ENCODE results near the gene ACOXL. TPM values are rescaled to one million over a fixed set of nuclear protein-coding genes. Genes with fewer than 3 reads are reported as not detected.

Gene ACOXL
- total and polyA plus RNA-seq, 10 of the 15 experiments (the other 5 are each of a cell fraction or from before 2014, with no cell fraction given) = 0.05 to 1.3 (median 0.71) TPM

- no peak overlapping the region for H3K9ac ChIP-seq (ENCODE audit: control insufficient read depth, insufficient read depth, low read length)
- H3K27ac ChIP-seq (ENCODE audit: control insufficient read depth, insufficient read depth) = no peak overlapping the region
- BruUV-seq (replicated peaks) = no TSS peak
- POLR2A ChIA-PET = no interaction called here
- H4K20me1 ChIP-seq (ENCODE audit: control insufficient read depth, insufficient read depth) = no peaks in the 10 kb centered on the region
- H3K4me3 ChIP-seq = no peak overlapping the region
- FAIRE-seq (no peak), DNase-seq (ENCODE audit: low read depth, low spot score) (no peak), ATAC-seq (no peak)
- TF ChIP-seq NFYA (IDR thresholded peaks at IDR 0.05; ENCODE audit: borderline replicate concordance, low read depth, low read length) = no peak
- TF ChIP-seq IRF5 (IDR thresholded peaks at IDR 0.05; ENCODE audit: borderline replicate concordance) = no peak
- no peak for TF ChIP-seq CHD1 (IDR thresholded peaks at IDR 0.05; ENCODE audit: low read depth, low read length)
- no peak for TF ChIP-seq KAT2A (conservative IDR thresholded peaks at IDR 0.05; ENCODE audit: control insufficient read depth, low read depth, low read length)
- no peak for TF ChIP-seq DPF2 (IDR thresholded peaks at IDR 0.05)
- TF ChIP-seq RAD21 (IDR thresholded peaks at IDR 0.05; ENCODE audit: insufficient read depth, low read depth, low read length) = no peak
- no peak for TF ChIP-seq MEF2B (IDR thresholded peaks at IDR 0.05; ENCODE audit: partially characterized antibody, poor library complexity, severe bottlenecking)
- no peak for TF ChIP-seq ATF7 (IDR thresholded peaks at IDR 0.05; ENCODE audit: low read depth)
- TF ChIP-seq SIN3A (IDR thresholded peaks at IDR 0.05; ENCODE audit: low read depth, low read length) = no peak
- TF ChIP-seq LARP7 (IDR thresholded peaks at IDR 0.05) = no peak
- no peak for TF ChIP-seq GATAD2B (conservative IDR thresholded peaks at IDR 0.05; ENCODE audit: low read depth)
- no peak for TF ChIP-seq CTCF (IDR thresholded peaks at IDR 0.05 in 2 of 3, conservative IDR thresholded peaks at IDR 0.05 in 1 of 3; ENCODE audit: control insufficient read depth in 2 of 3, extremely low read depth in 1 of 3, insufficient read depth in 1 of 3, low read depth in 3 of 3, low read length in 3 of 3)
- TF ChIP-seq ATF2 (IDR thresholded peaks at IDR 0.05; ENCODE audit: low read length) = no peak
- no peak for TF ChIP-seq JUNB (IDR thresholded peaks at IDR 0.05)
- TF ChIP-seq RELA (IDR thresholded peaks at IDR 0.05; ENCODE audit: borderline replicate concordance, partially characterized antibody) = no peak
- TF ChIP-seq ZNF274 (IDR thresholded peaks at IDR 0.05; ENCODE audit: insufficient read depth, insufficient read length) = no peak
- TF ChIP-seq CHD4 (IDR thresholded peaks at IDR 0.05) = no peak
- H3K4me2 ChIP-seq (ENCODE audit: control insufficient read depth, insufficient read depth) = no peak overlapping the region
- SMC1A ChIA-PET (ENCODE audit: uncharacterized antibody, unreplicated experiment) = no interaction called here
- peaks cover 2% of the 10 kb centered on the region; the same call in 2 of the 3 replicates for H3K9me3 ChIP-seq (replicated peaks; ENCODE audit: control insufficient read depth, insufficient read depth, low read length)
- 33% methylated on average over 5 of the region's 5 CpGs for WGBS (ENCODE audit: insufficient coverage, insufficient replicate concordance, low lambda C conversion rate, missing lambda C conversion rate)
- intact Hi-C loops (cut with micrococcal nuclease; ENCODE audit: unreplicated experiment) = no loop called here
- no peaks in the 10 kb centered on the region for H3K79me2 ChIP-seq (ENCODE audit: control insufficient read depth, insufficient read depth, low read length)
- no peaks in the 10 kb centered on the region for H3K36me3 ChIP-seq (ENCODE audit: control insufficient read depth in 2 of 2, insufficient read depth in 2 of 2, low read length in 1 of 2)
- RAD21 ChIA-PET (ENCODE audit: unreplicated experiment) = no interaction called here
- H3K4me1 ChIP-seq (ENCODE audit: control insufficient read depth, insufficient read depth, low read length) = no peaks in the 10 kb centered on the region
- in situ Hi-C loops (cut with MboI) = no loop called here
- CTCF ChIA-PET = interaction anchor here (0.6 kb wide), 1 partner anchor 80 kb away, joined by 3 read pairs; no protein-coding TSS in a partner anchor
- H3K27me3 ChIP-seq (replicated peaks in 1 of 2; ENCODE audit: control insufficient read depth in 2 of 2, insufficient read depth in 2 of 2, low read length in 1 of 2) = no peaks in the 10 kb centered on the region; a peak in 1 of 4 replicates
- H2AFZ ChIP-seq (ENCODE audit: control insufficient read depth, low read depth, low read length) = no peak overlapping the region
Observed at GRCh38 chr2:110957293-110957692, 224.9 kb downstream of the ACOXL start.

All from GM12878 (cell line).